Measurements from ENCODE around the gene PLXNA2. TPM values are rescaled to one million over a fixed set of nuclear protein-coding genes. Genes with fewer than 3 reads are reported as not detected.

Gene PLXNA2
- total and polyA plus RNA-seq, 2 of the 4 experiments (the other 2 are of a cell fraction), result 0.72 to 1.1 TPM

- no peaks in the 10 kb centered on the region for H3K27me3 ChIP-seq (ENCODE audit: control insufficient read depth, insufficient read depth, low read length)
- in situ Hi-C loops (cut with MboI; ENCODE audit: low sequenced_read_pairs), result no loop called here
- no peak overlapping the region for H2BK15ac ChIP-seq (ENCODE audit: low read depth, low read length)
- H2AK5ac ChIP-seq (ENCODE audit: low read depth, low read length), result no peak overlapping the region
- dilution Hi-C loops (cut with HindIII; ENCODE audit: low sequenced_read_pairs, unreplicated experiment), result no loop called here
- H2BK120ac ChIP-seq (ENCODE audit: low read depth, low read length), result no peak overlapping the region
- H3K79me1 ChIP-seq (ENCODE audit: low read depth in 1 of 2, low read length in 2 of 2), result no peaks in the 10 kb centered on the region
- intact Hi-C loops (cut with micrococcal nuclease), result no loop called here
- BruUV-seq (replicated peaks), result no TSS peak
- H3K18ac ChIP-seq (ENCODE audit: low read depth, low read length), result no peak overlapping the region
- WGBS, 2 experiments (ENCODE audit: extremely low coverage in 2 of 2, insufficient read length in 1 of 2), result 41% methylated on average over 3 of the region's 10 CpGs; no CpG with 5 or more reads in 1 of the 2 experiments
- no peak overlapping the region for H3K4me3 ChIP-seq (ENCODE audit: insufficient read depth, low read depth, low read length)
- H4K91ac ChIP-seq (ENCODE audit: insufficient read depth, low read depth, low read length), result no peak overlapping the region
- H3K56ac ChIP-seq (ENCODE audit: extremely low read depth, insufficient read depth, low read length), result no peak overlapping the region
- TF ChIP-seq BHLHE40 (IDR thresholded peaks at IDR 0.05; ENCODE audit: low read depth, low read length), result no peak
- no peak for TF ChIP-seq POLR2A (IDR thresholded peaks at IDR 0.05; ENCODE audit: low read depth, low read length)
- TF ChIP-seq MAFK (IDR thresholded peaks at IDR 0.05; ENCODE audit: low read depth, low read length), result no peak
- TF ChIP-seq MXI1 (IDR thresholded peaks at IDR 0.05; ENCODE audit: borderline replicate concordance, low read depth, low read length), result no peak
- no peak for TF ChIP-seq RAD21 (IDR thresholded peaks at IDR 0.05; ENCODE audit: low read length)
- no peak for TF ChIP-seq CTCF (conservative IDR thresholded peaks at IDR 0.05; ENCODE audit: low read depth, low read length)
- TF ChIP-seq ELK1 (IDR thresholded peaks at IDR 0.05; ENCODE audit: borderline replicate concordance, low read depth, low read length), result no peak
- no peak for TF ChIP-seq RCOR1 (IDR thresholded peaks at IDR 0.05; ENCODE audit: insufficient replicate concordance, low read length)
- TF ChIP-seq CEBPB (IDR thresholded peaks at IDR 0.05; ENCODE audit: low read depth, low read length), result no peak
- DNase-seq (no peak), ATAC-seq (ENCODE audit: low read depth) (no peak)
- H3K36me3 ChIP-seq (ENCODE audit: control insufficient read depth, insufficient read depth, low read length), result no peaks in the 10 kb centered on the region
- no peak overlapping the region for H3K4ac ChIP-seq (ENCODE audit: low read depth, low read length)
- H2BK5ac ChIP-seq (ENCODE audit: low read depth, low read length, poor library complexity, severe bottlenecking), result no peak overlapping the region
- H3K14ac ChIP-seq (replicated peaks; ENCODE audit: low read depth, low read length), result no peak overlapping the region
- no peak overlapping the region for H3K9ac ChIP-seq (ENCODE audit: low read depth, low read length)
- no peak overlapping the region for H2BK20ac ChIP-seq (ENCODE audit: low read depth, low read length)
- no peak overlapping the region for H3K23ac ChIP-seq (ENCODE audit: low read depth, low read length)
- H4K5ac ChIP-seq (ENCODE audit: low read depth, low read length), result no peak overlapping the region
- no peaks in the 10 kb centered on the region for H3K9me3 ChIP-seq (ENCODE audit: control insufficient read depth, insufficient read depth, low read length)
- no peak overlapping the region for H2AK9ac ChIP-seq (replicated peaks; ENCODE audit: low read depth, low read length, poor library complexity)
- H4K20me1 ChIP-seq (ENCODE audit: insufficient read depth, low read length), result no peaks in the 10 kb centered on the region
- ChIA-PET POLR2A (ENCODE audit: unreplicated experiment) (interaction anchor here (0.5 kb wide), 1 partner anchor 11 kb away, joined by 3 read pairs; no protein-coding TSS in a partner anchor), CTCF (interaction anchor here (0.7 to 1.3 kb wide), 2 partner anchors 82 to 106 kb away, joined by 3 to 4 read pairs; no protein-coding TSS in a partner anchor)
- H3K27ac ChIP-seq (ENCODE audit: insufficient read depth, low read length), result no peak overlapping the region
- H3K9me1 ChIP-seq (ENCODE audit: insufficient read depth, low read length), result no peaks in the 10 kb centered on the region
- H2AFZ ChIP-seq (replicated peaks; ENCODE audit: low read length, poor library complexity), result no peak overlapping the region
- no peak overlapping the region for H4K8ac ChIP-seq (ENCODE audit: low read depth in 2 of 2, low read length in 2 of 2)
- no peak overlapping the region for H3K4me2 ChIP-seq (ENCODE audit: low read depth, low read length)
- no peaks in the 10 kb centered on the region for H3K4me1 ChIP-seq (ENCODE audit: control insufficient read depth, insufficient read depth, low read length)
Measured at GRCh38 chr1:208127792-208128529, 116.2 kb downstream of the PLXNA2 start.
